ENCODE results near the gene LINC00237.

Gene LINC00237

GRCh38 chr20:21047981-21048380 is 58.2 kb downstream of the LINC00237 start:
- DNase-seq (ENCODE audit: low read depth, low spot score) = no peak

DNA sequence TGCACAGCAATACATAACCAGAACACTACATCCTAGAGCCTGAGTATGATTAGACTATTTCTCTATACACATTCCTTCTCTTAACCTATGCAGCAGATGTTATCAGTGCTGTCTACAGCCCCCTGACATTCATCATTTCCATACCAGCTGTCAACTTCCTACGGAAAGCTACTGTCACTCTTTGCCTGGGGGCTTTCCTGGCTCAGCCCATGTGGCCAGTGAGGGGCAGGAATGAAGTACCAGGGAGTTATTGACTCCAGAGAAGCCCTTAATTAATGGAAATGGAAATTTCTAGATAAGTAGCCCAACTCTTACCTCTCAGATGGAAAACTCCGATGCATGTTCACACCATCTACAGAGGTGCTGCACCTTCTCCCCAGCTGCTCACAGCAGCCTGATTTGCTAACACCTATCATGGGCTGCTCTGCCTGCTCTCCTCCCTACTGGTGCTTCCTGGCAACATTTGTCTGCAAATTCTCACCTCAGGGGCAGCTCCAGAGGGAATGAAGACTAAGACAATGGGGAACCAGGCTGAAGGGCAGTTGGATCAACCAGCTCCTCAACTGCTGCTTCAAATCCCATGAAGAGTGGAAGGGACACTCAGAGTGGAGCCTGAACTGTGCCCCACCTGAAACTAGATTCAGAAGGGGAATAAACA is 59.6 kb downstream of the LINC00237 start:
- DNase-seq (ENCODE audit: low read depth, low spot score) = no peak
